Fibroblast of mammary gland (primary cell): ENCODE measurements around the gene FHAD1.
"Not testable (repeated sequence)": the region's sequence is repeated elsewhere in the genome, so short reads cannot be mapped to it uniquely, and the experiment has no call there.

Source experiments
- DNase-seq: peaks from one replicate; pipeline ENCODE4 v3.0.0-alpha.2; 2010; ENCODE audit warnings: low read depth
- H3K4me3 ChIP-seq: 2 replicates; pipeline ENCODE4 v1.5.1; 2011; ENCODE audit warnings: low read depth, mild to moderate bottlenecking, low read length, moderate library complexity; ENCODE audit not compliant: control insufficient read depth
- TF ChIP-seq, protein P1 (sequence below): conservative IDR thresholded peaks from 2 replicates; pipeline ENCODE4 v1.5.1; 2011; ENCODE audit warnings: low read depth, low read length, inconsistent platforms; ENCODE audit not compliant: control insufficient read depth, insufficient read depth

Gene FHAD1

DNA sequence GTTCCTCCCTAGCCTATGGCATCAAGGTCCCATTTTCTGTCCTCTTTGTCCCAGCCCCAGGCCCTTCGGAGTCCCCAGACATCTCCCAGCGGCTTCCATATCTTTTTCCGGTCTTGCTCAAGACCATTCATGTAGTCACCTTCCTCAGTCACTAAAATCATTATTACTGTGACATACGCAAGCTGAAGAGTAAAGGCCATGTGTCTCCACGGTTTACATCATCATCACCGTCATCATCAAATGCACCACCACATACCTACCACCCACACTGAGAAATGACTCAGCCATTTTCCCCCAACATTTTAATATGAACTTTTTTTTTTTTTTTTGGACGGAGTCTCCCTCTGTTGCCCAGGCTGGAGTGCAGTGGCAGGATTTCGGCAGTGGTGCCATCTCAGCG is 43.4 kb downstream of the FHAD1 start:
- no peak overlapping the region for H3K4me3 ChIP-seq
- TF ChIP-seq, protein P1, sequence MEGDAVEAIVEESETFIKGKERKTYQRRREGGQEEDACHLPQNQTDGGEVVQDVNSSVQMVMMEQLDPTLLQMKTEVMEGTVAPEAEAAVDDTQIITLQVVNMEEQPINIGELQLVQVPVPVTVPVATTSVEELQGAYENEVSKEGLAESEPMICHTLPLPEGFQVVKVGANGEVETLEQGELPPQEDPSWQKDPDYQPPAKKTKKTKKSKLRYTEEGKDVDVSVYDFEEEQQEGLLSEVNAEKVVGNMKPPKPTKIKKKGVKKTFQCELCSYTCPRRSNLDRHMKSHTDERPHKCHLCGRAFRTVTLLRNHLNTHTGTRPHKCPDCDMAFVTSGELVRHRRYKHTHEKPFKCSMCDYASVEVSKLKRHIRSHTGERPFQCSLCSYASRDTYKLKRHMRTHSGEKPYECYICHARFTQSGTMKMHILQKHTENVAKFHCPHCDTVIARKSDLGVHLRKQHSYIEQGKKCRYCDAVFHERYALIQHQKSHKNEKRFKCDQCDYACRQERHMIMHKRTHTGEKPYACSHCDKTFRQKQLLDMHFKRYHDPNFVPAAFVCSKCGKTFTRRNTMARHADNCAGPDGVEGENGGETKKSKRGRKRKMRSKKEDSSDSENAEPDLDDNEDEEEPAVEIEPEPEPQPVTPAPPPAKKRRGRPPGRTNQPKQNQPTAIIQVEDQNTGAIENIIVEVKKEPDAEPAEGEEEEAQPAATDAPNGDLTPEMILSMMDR = no peak
- peak; percentile 96 for DNase-seq

DNA sequence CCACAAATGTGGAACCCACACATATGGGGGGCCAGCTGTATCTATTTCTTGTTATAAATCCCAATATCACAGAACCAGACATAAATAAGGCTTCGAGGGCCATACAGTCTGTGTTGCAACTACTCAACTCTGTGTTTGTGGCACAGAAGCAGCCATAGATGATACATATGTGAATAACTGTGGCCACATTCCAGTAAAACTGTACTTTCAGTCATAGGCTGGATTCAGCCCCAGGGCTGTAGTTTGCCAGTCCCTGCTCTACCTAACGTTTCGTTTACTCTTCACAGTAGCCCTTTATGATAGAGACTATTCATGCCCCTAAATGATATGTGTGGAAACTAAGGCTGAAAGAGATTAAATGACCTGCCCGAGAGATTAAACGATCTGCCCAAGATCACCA is 48.7 kb downstream of the FHAD1 start:
- no peak for DNase-seq
- TF ChIP-seq, protein P1 = no peak
- H3K4me3 ChIP-seq = no peak overlapping the region

DNA sequence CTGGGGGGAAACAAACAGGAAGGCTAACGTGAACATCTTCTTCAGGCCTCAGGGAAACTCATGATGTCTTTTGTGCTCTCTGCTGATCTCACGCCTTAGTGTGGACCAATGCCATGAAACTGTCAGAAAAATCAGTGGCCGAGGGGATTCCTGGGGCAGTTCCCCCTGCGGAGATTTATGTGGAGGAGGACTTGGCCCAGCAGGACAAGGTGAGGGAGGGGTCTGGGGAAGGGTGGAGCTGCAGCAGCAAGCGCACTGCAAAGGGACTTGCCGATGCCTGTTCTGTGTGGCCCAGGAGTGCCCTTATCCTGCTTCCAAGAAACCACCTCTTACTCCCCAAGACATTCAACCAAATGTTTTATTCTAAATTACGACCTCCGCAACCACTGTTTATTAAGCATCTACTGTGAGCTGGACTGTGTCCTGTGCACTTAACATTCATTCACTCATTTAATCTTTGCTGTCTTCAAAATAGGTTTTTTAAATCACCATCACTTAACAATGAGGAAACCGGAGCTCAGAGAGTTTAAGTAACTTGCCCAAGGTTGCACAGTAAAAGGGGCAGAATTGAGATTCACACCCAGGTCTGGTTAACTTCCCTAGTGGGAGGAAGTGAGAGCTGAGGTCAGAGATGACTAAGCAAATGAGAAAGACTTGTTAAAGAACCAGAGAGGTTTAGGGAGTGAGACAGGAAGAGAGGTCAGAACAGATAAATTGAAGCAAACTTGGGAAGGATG is 49.7 kb downstream of the FHAD1 start:
- no peak for DNase-seq
- TF ChIP-seq, protein P1 = no peak
- no peak overlapping the region for H3K4me3 ChIP-seq

DNA sequence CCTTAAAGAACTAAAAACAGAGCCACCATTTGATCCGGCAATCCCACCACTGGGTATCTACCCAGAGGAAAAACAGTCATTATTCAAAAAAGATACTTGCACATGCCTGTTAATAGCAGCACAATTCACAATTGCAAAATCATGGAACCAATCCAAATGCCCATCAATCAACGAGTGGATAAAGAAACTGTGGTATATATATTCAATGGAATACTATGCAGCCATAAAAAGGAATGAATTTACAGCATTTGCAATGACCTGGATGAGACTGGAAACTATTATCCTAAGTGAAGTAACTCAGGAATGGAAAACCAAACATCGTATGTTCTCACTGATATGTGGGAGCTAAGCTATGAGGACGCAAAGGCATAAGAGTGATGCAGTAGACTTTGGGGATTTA is 51.0 kb downstream of the FHAD1 start:
- not testable (repeated sequence) for DNase-seq, H3K4me3 ChIP-seq

DNA sequence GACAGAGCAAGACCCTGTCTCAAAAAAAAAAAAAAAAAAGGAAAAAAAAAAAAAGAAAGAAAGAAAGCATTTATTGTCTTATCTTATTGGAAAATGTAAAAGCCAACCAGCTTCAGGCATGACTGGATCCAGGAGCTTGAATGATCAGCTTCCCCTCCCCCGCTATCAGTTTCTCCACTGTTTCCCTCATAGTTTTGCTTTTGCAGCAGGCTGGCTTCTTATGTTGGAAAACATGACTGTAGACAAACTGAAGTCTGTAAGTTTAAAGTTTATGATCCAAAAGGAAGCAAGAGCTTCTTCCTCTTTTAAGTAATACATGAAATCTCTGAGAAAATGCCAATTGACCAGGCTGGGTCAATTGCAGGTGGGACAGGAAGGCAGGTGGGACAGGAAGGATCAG is 52.2 kb downstream of the FHAD1 start:
- no peak for DNase-seq
- H3K4me3 ChIP-seq = no peak overlapping the region
- TF ChIP-seq, protein P1 = no peak

DNA sequence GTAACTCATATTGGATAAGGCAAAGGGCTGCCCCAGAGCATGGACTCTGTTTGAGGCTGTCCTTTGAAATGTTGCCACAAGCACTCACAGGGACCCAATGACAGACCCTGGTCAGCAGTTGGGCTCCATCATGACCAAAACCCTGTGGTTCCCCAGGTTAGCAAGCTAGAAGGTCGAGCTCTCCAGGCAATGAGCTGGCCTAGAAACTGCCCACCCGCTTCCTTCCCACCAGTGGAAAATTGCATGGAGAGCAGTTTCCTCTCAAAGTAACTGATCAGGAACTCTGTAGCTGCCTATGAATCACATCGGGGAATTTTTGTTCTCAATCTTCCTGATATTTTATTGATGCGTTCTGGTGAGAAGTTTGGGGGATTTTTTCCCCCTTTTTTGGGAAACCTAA is 52.8 kb downstream of the FHAD1 start:
- DNase-seq = no peak
- H3K4me3 ChIP-seq = no peak overlapping the region
- TF ChIP-seq, protein P1 = no peak

DNA sequence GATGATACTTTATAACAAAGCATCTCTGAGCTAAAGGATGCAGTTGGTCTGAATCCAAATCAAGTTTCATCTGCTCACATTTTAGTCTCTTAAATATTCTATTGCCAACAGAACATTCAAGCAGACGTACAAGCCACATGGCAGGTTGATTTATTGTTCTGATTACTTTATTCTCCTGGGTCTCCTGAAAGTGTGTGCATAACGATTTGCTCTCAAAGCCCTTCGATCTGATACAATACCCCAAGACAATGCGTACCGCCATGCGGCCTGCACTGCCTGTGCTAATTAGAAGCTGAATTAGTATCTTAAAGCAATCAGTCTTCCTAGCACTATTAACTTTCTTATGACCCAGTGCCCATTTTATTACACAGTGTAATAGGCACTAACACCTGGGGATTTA is 56.9 kb downstream of the FHAD1 start:
- DNase-seq = no peak
- TF ChIP-seq, protein P1 = no peak

More for the DNA sequence above, 56.9 kb downstream of the FHAD1 start:
- no peak overlapping the region for H3K4me3 ChIP-seq
